ENCODE measurements around the gene ANKS6. TPM values are rescaled to one million over a fixed set of nuclear protein-coding genes. Genes with fewer than 3 reads are reported as not detected.
A peak's percentile ranks its signal among the peaks of the same experiment; 100 is the strongest.

The ANKS6 gene
- total RNA-seq, 1 experiment from 2014 or later: 46.3 TPM

DNA sequence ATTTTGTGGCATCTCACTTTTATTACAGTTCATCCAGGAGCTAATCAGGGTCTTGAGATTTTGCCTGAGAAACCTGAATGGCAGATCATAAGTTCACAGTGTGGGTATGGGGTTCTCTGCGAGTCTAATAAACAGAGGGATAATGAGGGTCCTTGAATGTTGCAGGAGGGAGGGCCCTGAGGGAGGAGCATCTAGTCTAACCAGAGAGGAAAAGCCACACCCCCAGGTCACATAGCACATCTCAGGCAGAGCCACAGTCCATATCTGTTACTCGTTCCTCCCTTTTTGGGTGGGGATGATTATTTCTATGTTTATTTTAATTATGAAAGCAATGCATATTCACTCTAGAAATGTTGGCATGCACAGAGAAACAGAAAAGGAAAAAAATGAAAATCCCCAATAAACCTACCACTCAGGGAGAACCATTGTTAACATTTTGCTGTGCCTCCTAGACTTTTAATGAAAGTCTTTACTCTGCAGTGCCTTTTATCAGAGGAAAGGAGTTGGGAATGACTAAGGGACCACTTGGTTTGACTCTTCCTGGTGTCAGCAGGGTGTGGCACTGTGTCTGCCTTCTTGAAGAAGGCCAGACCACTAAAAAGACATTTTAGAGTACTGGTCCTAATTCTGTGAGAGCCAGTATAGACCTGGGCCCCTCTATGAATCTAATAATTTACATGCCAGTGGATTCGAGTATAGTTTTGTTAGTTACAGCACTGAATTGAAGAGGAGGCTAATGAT, 13.9 kb upstream of the ANKS6 start:
- Histone ChIP-seq H2BK12ac (ENCODE audit: insufficient read length, low read depth, low read length) (no peak overlapping the region), H3K27me3 (ENCODE audit: insufficient read depth, low read length) (no peaks in the 10 kb centered on the region), H4K8ac (replicated peaks; ENCODE audit: insufficient read length, low read depth, low read length) (no peak overlapping the region), H2AFZ (ENCODE audit: low read length) (no peak overlapping the region), H3K23ac (ENCODE audit: insufficient read length, low read depth, low read length) (no peak overlapping the region), H2BK120ac (ENCODE audit: low read depth, low read length, poor library complexity, severe bottlenecking) (no peak overlapping the region), H3K79me2 (ENCODE audit: insufficient read depth, low read length) (no peaks in the 10 kb centered on the region), H3K79me1 (ENCODE audit: insufficient read depth, low read depth, low read length, poor library complexity, severe bottlenecking) (no peaks in the 10 kb centered on the region), H3K9me3 (ENCODE audit: control insufficient read depth, low read depth, low read length) (no peaks in the 10 kb centered on the region), H3K23me2 (ENCODE audit: insufficient read length, low read depth, low read length, poor library complexity, severe bottlenecking) (peaks cover 8% of the 10 kb centered on the region), H2BK15ac (ENCODE audit: low read depth, low read length) (no peak overlapping the region), H4K91ac (ENCODE audit: insufficient read length, low read depth, low read length) (no peak overlapping the region), H3K27ac (ENCODE audit: insufficient read length, low read depth, low read length) (no peak overlapping the region), H3K4ac (ENCODE audit: low read depth, low read length) (no peak overlapping the region), H2AK5ac (ENCODE audit: insufficient read length, low read length) (no peak overlapping the region), H3K4me2 (ENCODE audit: insufficient read depth, insufficient read length, low read length) (no peak overlapping the region), H3T11ph (ENCODE audit: low read length) (no peak overlapping the region), H2BK5ac (ENCODE audit: insufficient read length, low read length) (no peak overlapping the region), H4K5ac (ENCODE audit: insufficient read length, low read depth, low read length) (no peak overlapping the region), H3K9ac (ENCODE audit: extremely low read depth, insufficient read length, low read length) (no peak overlapping the region), H3K14ac (ENCODE audit: insufficient read depth, low read length) (no peak overlapping the region), H4K20me1 (ENCODE audit: control insufficient read depth, insufficient read depth, insufficient read length) (no peaks in the 10 kb centered on the region), H3K4me1 (ENCODE audit: insufficient read depth, low read length) (no peaks in the 10 kb centered on the region), H3K18ac (ENCODE audit: insufficient read length, low read depth, low read length) (no peak overlapping the region), H2BK20ac (ENCODE audit: low read depth, low read length, poor library complexity, severe bottlenecking) (no peak overlapping the region), H3K56ac (ENCODE audit: insufficient read length, low read depth, low read length) (no peak overlapping the region)
- DNase-seq: no peak
- TF ChIP-seq, protein P1, sequence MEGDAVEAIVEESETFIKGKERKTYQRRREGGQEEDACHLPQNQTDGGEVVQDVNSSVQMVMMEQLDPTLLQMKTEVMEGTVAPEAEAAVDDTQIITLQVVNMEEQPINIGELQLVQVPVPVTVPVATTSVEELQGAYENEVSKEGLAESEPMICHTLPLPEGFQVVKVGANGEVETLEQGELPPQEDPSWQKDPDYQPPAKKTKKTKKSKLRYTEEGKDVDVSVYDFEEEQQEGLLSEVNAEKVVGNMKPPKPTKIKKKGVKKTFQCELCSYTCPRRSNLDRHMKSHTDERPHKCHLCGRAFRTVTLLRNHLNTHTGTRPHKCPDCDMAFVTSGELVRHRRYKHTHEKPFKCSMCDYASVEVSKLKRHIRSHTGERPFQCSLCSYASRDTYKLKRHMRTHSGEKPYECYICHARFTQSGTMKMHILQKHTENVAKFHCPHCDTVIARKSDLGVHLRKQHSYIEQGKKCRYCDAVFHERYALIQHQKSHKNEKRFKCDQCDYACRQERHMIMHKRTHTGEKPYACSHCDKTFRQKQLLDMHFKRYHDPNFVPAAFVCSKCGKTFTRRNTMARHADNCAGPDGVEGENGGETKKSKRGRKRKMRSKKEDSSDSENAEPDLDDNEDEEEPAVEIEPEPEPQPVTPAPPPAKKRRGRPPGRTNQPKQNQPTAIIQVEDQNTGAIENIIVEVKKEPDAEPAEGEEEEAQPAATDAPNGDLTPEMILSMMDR (conservative IDR thresholded peaks at IDR 0.05): no peak
- no CpG with 5 or more reads among the region's 3 CpGs for WGBS (ENCODE audit: extremely low coverage, insufficient read length, low lambda C conversion rate)
- Mint-ChIP-seq H3K27me3 (ENCODE audit: low read depth) (peaks cover 27% of the 10 kb centered on the region), H3K27ac (peak overlapping the region in 2 of 3 experiments; percentile 74 to 97; a peak in 3 of 7 replicates), H3K9me3 (no peaks in the 10 kb centered on the region), H3K4me3 (peak overlapping the region in 1 of 2 experiments; percentile 57; a peak in 2 of 5 replicates), H3K4me1 (peaks cover 36 to 53% of the 10 kb centered on the region in 2 experiments), H3K36me3 (ENCODE audit: insufficient read depth in 1 of 3, low read depth in 3 of 3) (peaks cover 0 to 16% (median 0%) of the 10 kb centered on the region in 3 experiments; a peak in 2 of 7 replicates)
